HL-60 (cell line): Measurements from ENCODE around the gene REEP5.
A peak's percentile ranks its signal among the peaks of the same experiment; 100 is the strongest.
"Not testable (repeated sequence)": the region's sequence is repeated elsewhere in the genome, so short reads cannot be mapped to it uniquely, and the experiment has no call there.

ENCODE experiments used
- DNase-seq, 2 experiments: peaks; one replicate each; pipeline ENCODE4 v3.0.0-alpha.2; 2010 to 2020; ENCODE audit warnings: low read depth in 1 of 2, low spot score in 1 of 2
- H3K27ac ChIP-seq: fragments of 250-450 bp; sonication (Bioruptor Pico); replicated peaks from 2 replicates; pipeline ENCODE4 v1.5.1; 2020; ENCODE audit warnings: mild to moderate bottlenecking, moderate library complexity
- H3K27me3 ChIP-seq: fragments of 250-450 bp; sonication (Bioruptor Pico); 2 replicates; pipeline ENCODE4 v1.5.1; 2021; ENCODE audit warnings: mild to moderate bottlenecking, moderate library complexity; ENCODE audit not compliant: insufficient read depth, poor library complexity, severe bottlenecking
- H3K4me3 ChIP-seq: replicated peaks from 2 replicates; pipeline ENCODE4 v1.5.1; 2011; ENCODE audit warnings: mild to moderate bottlenecking, control low read depth, low read length; ENCODE audit not compliant: insufficient read depth
- GABPA ChIP-seq: IDR thresholded peaks from 2 replicates; pipeline ENCODE4 v1.6.1; 2012; ENCODE audit warnings: low read depth
- POLR2AphosphoS5 ChIP-seq: IDR thresholded peaks from 2 replicates; pipeline ENCODE4 v1.6.1; 2012; ENCODE audit warnings: low read depth
- SPI1 ChIP-seq: IDR thresholded peaks from 2 replicates; pipeline ENCODE4 v1.6.1; 2012; ENCODE audit warnings: low read depth, mild to moderate bottlenecking, borderline replicate concordance
- TF ChIP-seq, protein P1 (sequence below): IDR thresholded peaks from one replicate; pipeline ENCODE4 v1.5.1; 2011; ENCODE audit warnings: low read length, control low read depth, inconsistent platforms; ENCODE audit not compliant: insufficient read depth
- TF ChIP-seq, protein P2 (sequence below): IDR thresholded peaks from 2 replicates; pipeline ENCODE4 v1.6.1; 2012; ENCODE audit warnings: low read depth; ENCODE audit not compliant: insufficient replicate concordance

The REEP5 gene

DNA sequence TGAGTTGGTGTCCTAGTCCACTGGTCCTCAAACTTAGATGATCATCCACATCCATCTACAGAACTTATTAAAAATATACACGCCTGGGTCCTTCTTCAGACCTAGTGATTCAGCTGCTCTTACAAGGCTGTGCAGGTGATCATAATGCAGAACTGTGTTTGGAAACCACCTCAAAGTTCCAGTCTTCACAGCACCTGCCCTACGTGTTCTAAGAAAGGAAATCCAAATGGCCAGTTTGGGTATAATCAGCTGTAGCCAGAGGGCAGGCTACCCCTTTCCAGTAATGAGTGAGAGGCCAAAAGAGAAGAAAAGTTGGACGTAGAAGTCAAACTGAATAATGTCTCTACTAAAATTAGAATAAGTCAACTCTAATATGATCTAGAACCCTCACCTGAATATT lies 15.4 kb downstream of the REEP5 start:
- no peak overlapping the region for H3K27ac ChIP-seq
- no peaks in the 10 kb centered on the region for H3K27me3 ChIP-seq
- TF ChIP-seq, protein P1, sequence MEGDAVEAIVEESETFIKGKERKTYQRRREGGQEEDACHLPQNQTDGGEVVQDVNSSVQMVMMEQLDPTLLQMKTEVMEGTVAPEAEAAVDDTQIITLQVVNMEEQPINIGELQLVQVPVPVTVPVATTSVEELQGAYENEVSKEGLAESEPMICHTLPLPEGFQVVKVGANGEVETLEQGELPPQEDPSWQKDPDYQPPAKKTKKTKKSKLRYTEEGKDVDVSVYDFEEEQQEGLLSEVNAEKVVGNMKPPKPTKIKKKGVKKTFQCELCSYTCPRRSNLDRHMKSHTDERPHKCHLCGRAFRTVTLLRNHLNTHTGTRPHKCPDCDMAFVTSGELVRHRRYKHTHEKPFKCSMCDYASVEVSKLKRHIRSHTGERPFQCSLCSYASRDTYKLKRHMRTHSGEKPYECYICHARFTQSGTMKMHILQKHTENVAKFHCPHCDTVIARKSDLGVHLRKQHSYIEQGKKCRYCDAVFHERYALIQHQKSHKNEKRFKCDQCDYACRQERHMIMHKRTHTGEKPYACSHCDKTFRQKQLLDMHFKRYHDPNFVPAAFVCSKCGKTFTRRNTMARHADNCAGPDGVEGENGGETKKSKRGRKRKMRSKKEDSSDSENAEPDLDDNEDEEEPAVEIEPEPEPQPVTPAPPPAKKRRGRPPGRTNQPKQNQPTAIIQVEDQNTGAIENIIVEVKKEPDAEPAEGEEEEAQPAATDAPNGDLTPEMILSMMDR = no peak
- no peak for TF ChIP-seq SPI1
- DNase-seq = no peak
- H3K4me3 ChIP-seq = no peak overlapping the region

DNA sequence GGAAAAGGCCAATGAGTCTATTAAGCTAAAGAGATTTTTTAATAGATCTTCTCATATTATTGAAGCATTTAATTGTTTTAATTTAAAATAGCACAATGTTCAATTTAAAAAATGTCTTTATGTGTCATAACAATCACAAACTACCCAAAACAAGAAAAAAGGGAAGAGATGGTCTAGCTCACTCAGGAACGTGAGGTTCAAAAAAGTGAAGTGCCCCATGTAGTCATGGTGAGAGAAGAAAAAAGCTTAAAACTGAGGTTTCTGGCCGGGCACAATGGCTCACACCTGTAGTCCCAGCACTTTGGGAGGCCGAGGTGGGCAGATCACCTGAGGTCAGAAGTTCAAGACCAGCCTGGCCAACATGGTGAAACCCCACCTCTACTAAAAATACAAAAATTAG lies 17.0 kb downstream of the REEP5 start:
- not testable (repeated sequence) for H3K27me3 ChIP-seq, H3K27ac ChIP-seq, H3K4me3 ChIP-seq
- DNase-seq = peak in 1 of 2 experiments; percentile 7
- peak; percentile 45; the same call in 1 of the 2 replicates for TF ChIP-seq SPI1

- Histone ChIP-seq H3K27ac (no peak overlapping the region), H3K27me3 (no peaks in the 10 kb centered on the region), H3K4me3 (no peak overlapping the region)
- DNase-seq = no peak
- TF ChIP-seq POLR2AphosphoS5 (no peak), GABPA (no peak), SPI1 (no peak)
- TF ChIP-seq, protein P1 = no peak
- TF ChIP-seq, protein P2, sequence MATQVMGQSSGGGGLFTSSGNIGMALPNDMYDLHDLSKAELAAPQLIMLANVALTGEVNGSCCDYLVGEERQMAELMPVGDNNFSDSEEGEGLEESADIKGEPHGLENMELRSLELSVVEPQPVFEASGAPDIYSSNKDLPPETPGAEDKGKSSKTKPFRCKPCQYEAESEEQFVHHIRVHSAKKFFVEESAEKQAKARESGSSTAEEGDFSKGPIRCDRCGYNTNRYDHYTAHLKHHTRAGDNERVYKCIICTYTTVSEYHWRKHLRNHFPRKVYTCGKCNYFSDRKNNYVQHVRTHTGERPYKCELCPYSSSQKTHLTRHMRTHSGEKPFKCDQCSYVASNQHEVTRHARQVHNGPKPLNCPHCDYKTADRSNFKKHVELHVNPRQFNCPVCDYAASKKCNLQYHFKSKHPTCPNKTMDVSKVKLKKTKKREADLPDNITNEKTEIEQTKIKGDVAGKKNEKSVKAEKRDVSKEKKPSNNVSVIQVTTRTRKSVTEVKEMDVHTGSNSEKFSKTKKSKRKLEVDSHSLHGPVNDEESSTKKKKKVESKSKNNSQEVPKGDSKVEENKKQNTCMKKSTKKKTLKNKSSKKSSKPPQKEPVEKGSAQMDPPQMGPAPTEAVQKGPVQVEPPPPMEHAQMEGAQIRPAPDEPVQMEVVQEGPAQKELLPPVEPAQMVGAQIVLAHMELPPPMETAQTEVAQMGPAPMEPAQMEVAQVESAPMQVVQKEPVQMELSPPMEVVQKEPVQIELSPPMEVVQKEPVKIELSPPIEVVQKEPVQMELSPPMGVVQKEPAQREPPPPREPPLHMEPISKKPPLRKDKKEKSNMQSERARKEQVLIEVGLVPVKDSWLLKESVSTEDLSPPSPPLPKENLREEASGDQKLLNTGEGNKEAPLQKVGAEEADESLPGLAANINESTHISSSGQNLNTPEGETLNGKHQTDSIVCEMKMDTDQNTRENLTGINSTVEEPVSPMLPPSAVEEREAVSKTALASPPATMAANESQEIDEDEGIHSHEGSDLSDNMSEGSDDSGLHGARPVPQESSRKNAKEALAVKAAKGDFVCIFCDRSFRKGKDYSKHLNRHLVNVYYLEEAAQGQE = no peak
Observed at GRCh38 chr5:112902561-112902960, 19.5 kb downstream of the REEP5 start.

- H3K27me3 ChIP-seq = no peaks in the 10 kb centered on the region
- no peak for DNase-seq
- TF ChIP-seq, protein P1 = no peak
- no peak for TF ChIP-seq POLR2AphosphoS5
- TF ChIP-seq, protein P2 = no peak
- no peak for TF ChIP-seq GABPA
- TF ChIP-seq SPI1 = no peak
- no peak overlapping the region for H3K4me3 ChIP-seq
- H3K27ac ChIP-seq = no peak overlapping the region
Observed at GRCh38 chr5:112895682-112896081, 26.3 kb downstream of the REEP5 start.
